ENCODE results near the gene AASDH.

AASDH gene

DNA sequence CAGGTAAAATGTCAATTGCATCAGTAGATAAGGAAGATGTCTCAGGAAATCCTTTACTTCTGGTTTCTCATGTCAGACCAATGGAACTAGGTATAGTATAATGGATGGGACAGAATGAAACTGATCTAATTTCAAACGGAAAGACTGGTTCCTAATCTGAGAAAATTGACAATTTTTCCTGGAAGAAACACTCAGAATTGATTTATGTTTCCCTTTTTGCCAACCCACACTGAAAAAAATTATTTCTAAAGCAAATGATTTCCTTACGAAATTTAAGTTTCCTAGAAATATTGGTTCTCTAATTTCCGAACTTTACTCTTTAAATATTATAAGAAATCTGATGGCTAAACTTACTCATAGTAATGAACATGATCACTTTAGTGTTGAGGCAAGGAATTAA, 29.1 kb upstream of the AASDH start:
- peaks cover 16% of the 10 kb centered on the region for H3K36me3 Mint-ChIP-seq (ENCODE audit: low read depth)
- H3K4me1 Mint-ChIP-seq, result peaks cover 15% of the 10 kb centered on the region
- no peaks in the 10 kb centered on the region for H3K9me3 Mint-ChIP-seq
- TF ChIP-seq, protein P1, sequence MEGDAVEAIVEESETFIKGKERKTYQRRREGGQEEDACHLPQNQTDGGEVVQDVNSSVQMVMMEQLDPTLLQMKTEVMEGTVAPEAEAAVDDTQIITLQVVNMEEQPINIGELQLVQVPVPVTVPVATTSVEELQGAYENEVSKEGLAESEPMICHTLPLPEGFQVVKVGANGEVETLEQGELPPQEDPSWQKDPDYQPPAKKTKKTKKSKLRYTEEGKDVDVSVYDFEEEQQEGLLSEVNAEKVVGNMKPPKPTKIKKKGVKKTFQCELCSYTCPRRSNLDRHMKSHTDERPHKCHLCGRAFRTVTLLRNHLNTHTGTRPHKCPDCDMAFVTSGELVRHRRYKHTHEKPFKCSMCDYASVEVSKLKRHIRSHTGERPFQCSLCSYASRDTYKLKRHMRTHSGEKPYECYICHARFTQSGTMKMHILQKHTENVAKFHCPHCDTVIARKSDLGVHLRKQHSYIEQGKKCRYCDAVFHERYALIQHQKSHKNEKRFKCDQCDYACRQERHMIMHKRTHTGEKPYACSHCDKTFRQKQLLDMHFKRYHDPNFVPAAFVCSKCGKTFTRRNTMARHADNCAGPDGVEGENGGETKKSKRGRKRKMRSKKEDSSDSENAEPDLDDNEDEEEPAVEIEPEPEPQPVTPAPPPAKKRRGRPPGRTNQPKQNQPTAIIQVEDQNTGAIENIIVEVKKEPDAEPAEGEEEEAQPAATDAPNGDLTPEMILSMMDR (IDR thresholded peaks at IDR 0.05), result no peak
- H3K4me3 Mint-ChIP-seq, result no peak overlapping the region
- DNase-seq, result no peak
- H3K27ac Mint-ChIP-seq, result peak overlapping the region; percentile 80
- H3K27me3 Mint-ChIP-seq (ENCODE audit: low read depth, poor library complexity), result no peaks in the 10 kb centered on the region

DNA sequence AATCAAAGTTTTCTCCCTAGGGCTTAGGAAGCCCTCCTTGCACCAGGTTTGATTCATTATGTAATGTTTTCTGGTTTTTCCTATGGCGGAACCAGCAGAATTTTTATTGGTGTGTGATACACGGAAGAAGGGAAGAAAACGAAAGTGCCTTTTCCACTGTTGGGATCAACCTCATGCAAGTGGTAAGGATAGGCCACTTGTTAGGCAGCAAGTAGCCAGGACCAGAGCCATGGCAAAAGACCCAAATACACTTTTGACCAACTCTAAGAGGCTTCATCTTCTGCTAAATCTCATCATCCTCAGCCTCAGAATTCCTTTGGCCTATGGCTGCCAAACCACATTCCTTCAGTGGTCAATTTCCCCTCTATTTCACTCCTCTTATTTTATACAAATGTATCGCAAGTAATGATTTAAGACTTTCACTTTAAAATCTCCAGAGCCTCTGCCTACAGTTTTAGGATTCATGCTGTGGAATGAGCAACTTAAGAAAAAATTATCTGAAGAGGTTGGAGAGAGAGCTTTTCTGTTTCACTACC, 26.9 kb upstream of the AASDH start:
- Mint-ChIP-seq H3K4me3 (no peak overlapping the region), H3K27ac (peak overlapping the region; percentile 70), H3K36me3 (ENCODE audit: low read depth) (no peaks in the 10 kb centered on the region), H3K4me1 (peaks cover 35% of the 10 kb centered on the region), H3K9me3 (no peaks in the 10 kb centered on the region), H3K27me3 (ENCODE audit: low read depth, poor library complexity) (no peaks in the 10 kb centered on the region)
- no peak for DNase-seq
- TF ChIP-seq, protein P1 (IDR thresholded peaks at IDR 0.05), result no peak

DNA sequence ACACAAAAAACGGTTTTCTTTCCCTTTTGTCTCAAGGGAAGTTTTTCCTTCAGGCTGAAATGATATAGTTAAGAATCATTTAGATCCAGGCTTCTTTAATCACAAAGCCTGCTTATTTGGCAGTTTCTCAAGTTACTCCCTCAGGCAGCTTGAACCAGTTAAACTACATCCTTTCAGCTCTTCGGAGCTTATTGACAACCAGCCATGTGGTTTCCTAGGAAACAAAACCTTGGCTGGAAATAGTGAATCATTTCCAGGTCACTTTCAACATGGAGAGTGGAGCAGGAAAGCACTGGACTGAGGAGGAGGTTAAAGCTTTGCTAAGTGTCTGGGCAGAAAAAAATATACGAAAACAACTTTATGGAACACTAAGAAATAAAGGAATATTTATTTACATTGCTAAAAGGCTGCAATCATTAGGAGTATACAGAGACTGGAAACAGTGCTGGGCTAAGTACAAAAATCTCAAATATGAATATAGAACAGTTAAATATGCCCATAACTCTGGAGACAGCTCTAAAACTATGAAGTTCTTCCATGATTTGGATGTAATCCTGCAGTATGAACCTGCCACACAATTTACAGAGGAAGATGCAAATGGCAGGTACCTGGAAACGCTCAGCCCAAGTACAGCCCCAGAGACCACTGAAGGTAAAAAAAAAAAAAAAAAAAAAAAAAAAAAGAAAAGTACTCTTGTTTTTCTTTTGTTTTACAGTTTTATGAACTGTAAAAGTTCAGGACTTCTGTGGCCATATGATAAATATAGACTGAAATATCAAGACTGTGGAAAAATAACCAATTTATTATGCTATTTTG, 23.2 kb upstream of the AASDH start:
- Mint-ChIP-seq H3K4me1 (peaks cover 42% of the 10 kb centered on the region), H3K27me3 (ENCODE audit: low read depth, poor library complexity) (no peaks in the 10 kb centered on the region)
- DNase-seq, result peak; percentile 12

DNA sequence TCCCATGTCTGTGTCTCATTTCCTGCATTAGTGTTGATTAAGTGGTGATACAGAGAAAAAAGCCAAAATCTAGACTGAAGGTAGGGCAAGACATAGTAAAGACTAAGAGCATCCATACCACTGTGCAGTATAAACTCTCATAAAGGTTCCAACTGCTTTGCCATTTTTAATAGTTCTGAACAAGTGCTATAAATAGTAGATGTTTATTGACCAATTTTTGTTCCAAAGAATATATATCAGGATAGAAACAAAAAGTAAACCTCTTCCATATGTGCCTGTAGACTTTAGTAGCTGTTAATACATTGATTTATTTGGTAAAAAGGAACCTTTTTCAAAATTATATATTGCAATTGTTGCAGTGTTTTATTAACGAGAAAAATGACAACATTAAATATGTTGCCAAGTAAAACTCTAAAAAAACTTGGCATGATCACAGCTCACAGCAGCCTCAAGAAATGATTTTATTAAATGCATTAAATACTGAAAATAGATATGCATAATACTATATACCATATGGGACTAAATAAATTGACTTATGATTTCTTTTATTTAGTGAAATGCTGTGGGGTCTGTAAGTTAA, 22.3 kb upstream of the AASDH start:
- H3K36me3 Mint-ChIP-seq (ENCODE audit: low read depth), result peaks cover 30% of the 10 kb centered on the region
- DNase-seq, result no peak
- TF ChIP-seq, protein P1 (IDR thresholded peaks at IDR 0.05), result no peak
- H3K27me3 Mint-ChIP-seq (ENCODE audit: low read depth, poor library complexity), result no peaks in the 10 kb centered on the region
- peaks cover 42% of the 10 kb centered on the region for H3K4me1 Mint-ChIP-seq
- H3K9me3 Mint-ChIP-seq, result no peaks in the 10 kb centered on the region
- no peak overlapping the region for H3K4me3 Mint-ChIP-seq
- peak overlapping the region; percentile 99 for H3K27ac Mint-ChIP-seq

More for the DNA sequence above, 23.2 kb upstream of the AASDH start:
- Mint-ChIP-seq H3K4me3 (peak overlapping the region; percentile 76), H3K36me3 (ENCODE audit: low read depth) (peaks cover 30% of the 10 kb centered on the region), H3K27ac (peak overlapping the region; percentile 99), H3K9me3 (no peaks in the 10 kb centered on the region)
- TF ChIP-seq, protein P1 (IDR thresholded peaks at IDR 0.05), result no peak

DNA sequence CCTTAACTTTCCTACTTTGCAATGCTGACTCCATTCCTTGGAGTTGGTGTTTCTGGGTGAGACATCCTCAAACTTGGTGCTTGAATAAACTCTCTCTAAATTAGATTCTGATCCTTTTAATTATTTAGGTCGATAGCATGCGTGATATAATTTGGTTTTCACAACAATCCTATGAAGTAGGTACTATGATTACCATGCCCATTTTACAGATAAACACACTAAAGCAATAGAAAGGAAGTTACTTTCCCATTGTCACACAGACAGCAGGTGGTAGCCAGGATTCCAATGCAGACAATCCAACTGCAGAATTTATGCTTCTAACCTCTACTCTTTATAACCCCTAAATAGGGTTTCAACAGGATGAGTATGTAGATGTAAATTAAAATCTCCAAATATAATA, 21.7 kb upstream of the AASDH start:
- Mint-ChIP-seq H3K27me3 (ENCODE audit: low read depth, poor library complexity) (no peaks in the 10 kb centered on the region), H3K27ac (peak overlapping the region; percentile 31), H3K36me3 (ENCODE audit: low read depth) (peaks cover 30% of the 10 kb centered on the region), H3K9me3 (no peaks in the 10 kb centered on the region), H3K4me3 (no peak overlapping the region), H3K4me1 (peaks cover 42% of the 10 kb centered on the region)
- DNase-seq, result no peak
- TF ChIP-seq, protein P1 (IDR thresholded peaks at IDR 0.05), result no peak
